Suprapubic skin (tissue), 4 donors: ENCODE data around the gene MOGAT3.

Experiments
- EP300 ChIP-seq: sonication (generic); formaldehyde crosslinking; IDR thresholded peaks from one replicate; pipeline ENCODE4 v1.6.1; 2017; ENCODE audit warnings: antibody characterized with exemption
- POLR2A ChIP-seq, 2 donors: fragments of 450-650 bp; IDR thresholded peaks; one replicate each; pipeline ENCODE4 v1.6.1; 2017; ENCODE audit warnings: antibody characterized with exemption in 2 of 2, mild to moderate bottlenecking in 2 of 2, moderate library complexity in 2 of 2
- POLR2AphosphoS5 ChIP-seq, 3 donors: sonication (generic); formaldehyde crosslinking; IDR thresholded peaks; one replicate each; pipeline ENCODE4 v1.6.1; 2017; ENCODE audit warnings: antibody characterized with exemption in 3 of 3
- TF ChIP-seq, protein P1 (sequence below), 2 donors: fragments of 200-600 bp in 1 of 2; fragments of 450-650 bp in 1 of 2; sonication (generic) in 1 of 2; IDR thresholded peaks; one replicate each; pipeline ENCODE4 v1.5.1; 2016 to 2019; ENCODE audit warnings: antibody characterized with exemption in 2 of 2, mild to moderate bottlenecking in 1 of 2, moderate library complexity in 1 of 2

DNA sequence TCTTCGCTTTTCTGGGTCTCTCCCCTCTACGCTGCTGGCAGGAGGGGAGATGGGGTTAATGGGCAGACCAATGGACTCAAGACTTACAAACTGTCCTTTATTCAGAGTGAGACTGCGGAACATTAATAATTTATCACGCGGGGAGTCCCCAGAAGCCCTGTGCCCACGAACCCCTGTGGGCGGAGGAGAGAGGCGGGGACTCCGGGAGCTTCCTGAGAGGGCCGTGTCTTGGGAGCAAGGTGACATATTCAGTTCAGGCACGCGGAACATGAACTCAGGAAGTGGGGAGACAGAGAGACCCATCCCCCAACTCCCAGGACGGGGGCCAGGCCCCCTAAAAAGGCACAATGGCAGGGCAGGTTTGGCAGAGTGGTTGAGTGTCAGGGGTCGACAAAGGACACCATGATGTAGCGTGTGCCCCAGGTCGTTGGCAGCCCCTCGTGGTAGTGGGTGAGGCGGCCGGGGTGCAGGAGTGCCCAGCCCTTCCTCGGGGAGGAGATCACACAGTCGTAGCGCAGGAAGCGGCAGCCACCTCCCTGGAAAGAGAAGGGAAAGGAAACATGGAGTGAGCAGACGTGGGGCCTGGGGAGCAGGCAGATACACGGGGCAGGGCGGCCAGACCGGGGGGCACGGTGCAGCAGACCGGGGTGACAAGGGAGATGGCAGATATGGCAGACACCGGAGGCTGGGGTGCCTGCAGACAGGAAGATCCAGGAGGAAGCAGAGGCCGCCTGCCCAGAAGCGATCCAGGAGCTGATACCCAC, 5.2 kb upstream of the MOGAT3 start:
- TF ChIP-seq, protein P1, sequence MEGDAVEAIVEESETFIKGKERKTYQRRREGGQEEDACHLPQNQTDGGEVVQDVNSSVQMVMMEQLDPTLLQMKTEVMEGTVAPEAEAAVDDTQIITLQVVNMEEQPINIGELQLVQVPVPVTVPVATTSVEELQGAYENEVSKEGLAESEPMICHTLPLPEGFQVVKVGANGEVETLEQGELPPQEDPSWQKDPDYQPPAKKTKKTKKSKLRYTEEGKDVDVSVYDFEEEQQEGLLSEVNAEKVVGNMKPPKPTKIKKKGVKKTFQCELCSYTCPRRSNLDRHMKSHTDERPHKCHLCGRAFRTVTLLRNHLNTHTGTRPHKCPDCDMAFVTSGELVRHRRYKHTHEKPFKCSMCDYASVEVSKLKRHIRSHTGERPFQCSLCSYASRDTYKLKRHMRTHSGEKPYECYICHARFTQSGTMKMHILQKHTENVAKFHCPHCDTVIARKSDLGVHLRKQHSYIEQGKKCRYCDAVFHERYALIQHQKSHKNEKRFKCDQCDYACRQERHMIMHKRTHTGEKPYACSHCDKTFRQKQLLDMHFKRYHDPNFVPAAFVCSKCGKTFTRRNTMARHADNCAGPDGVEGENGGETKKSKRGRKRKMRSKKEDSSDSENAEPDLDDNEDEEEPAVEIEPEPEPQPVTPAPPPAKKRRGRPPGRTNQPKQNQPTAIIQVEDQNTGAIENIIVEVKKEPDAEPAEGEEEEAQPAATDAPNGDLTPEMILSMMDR (IDR thresholded peaks at IDR 0.05) = no peak
- TF ChIP-seq EP300 (no peak), POLR2AphosphoS5 (IDR thresholded peaks at IDR 0.05) (no peak), POLR2A (IDR thresholded peaks at IDR 0.05) (no peak)
